ACC112 (cell line): ENCODE results near the gene HNRNPAB.

ENCODE experiments used
- H2AFZ ChIP-seq: fragments of 200-600 bp; sonication (generic); one replicate; pipeline ENCODE4 v1.6.0; 2017; ENCODE audit warnings: antibody characterized with exemption, low read length; ENCODE audit not compliant: unreplicated experiment
- H3K27ac ChIP-seq: fragments of 200-600 bp; sonication (generic); 2 replicates; pipeline ENCODE4 v1.5.1; 2014; ENCODE audit warnings: low read depth, mild to moderate bottlenecking, antibody characterized with exemption, low read length, moderate library complexity
- H3K27me3 ChIP-seq: fragments of 200-600 bp; sonication (generic); 2 replicates; pipeline ENCODE4 v1.6.1; 2014; ENCODE audit warnings: mild to moderate bottlenecking, antibody characterized with exemption, low read length, moderate library complexity, mixed read lengths; ENCODE audit not compliant: insufficient read depth
- H3K36me3 ChIP-seq: fragments of 200-600 bp; sonication (generic); 2 replicates; pipeline ENCODE4 v1.6.1; 2016; ENCODE audit warnings: mild to moderate bottlenecking, antibody characterized with exemption, low read length, moderate library complexity, mixed read lengths; ENCODE audit not compliant: insufficient read depth
- H3K4me1 ChIP-seq: fragments of 200-600 bp; sonication (generic); one replicate; pipeline ENCODE4 v1.6.1; 2016; ENCODE audit warnings: low read length, mixed read lengths; ENCODE audit not compliant: insufficient read depth, unreplicated experiment, control insufficient read depth
- H3K4me3 ChIP-seq: fragments of 200-600 bp; sonication (generic); 2 replicates; pipeline ENCODE4 v1.5.1; 2014; ENCODE audit warnings: mild to moderate bottlenecking, low read depth, low read length
- H3K79me2 ChIP-seq: fragments of 200-600 bp; sonication (generic); one replicate; pipeline ENCODE4 v1.6.0; 2016; ENCODE audit warnings: low read length; ENCODE audit not compliant: control insufficient read depth, unreplicated experiment, insufficient read depth

The HNRNPAB gene

GRCh38 chr5:178230879-178231538 is 26.7 kb downstream of the HNRNPAB start:
- H3K27ac ChIP-seq = no peak overlapping the region

GRCh38 chr5:178231539-178232123 is 27.3 kb downstream of the HNRNPAB start:
- peak overlapping the region; percentile 63 for H2AFZ ChIP-seq
- peaks cover 36% of the 10 kb centered on the region for H3K79me2 ChIP-seq
- H3K36me3 ChIP-seq = peaks cover 13% of the 10 kb centered on the region

More at GRCh38 chr5:178230879-178231538, 26.7 kb downstream of the HNRNPAB start:
- Histone ChIP-seq H3K27me3 (no peaks in the 10 kb centered on the region), H3K36me3 (peaks cover 13% of the 10 kb centered on the region), H2AFZ (no peak overlapping the region), H3K4me1 (peaks cover 35% of the 10 kb centered on the region), H3K4me3 (peak overlapping the region; percentile 97), H3K79me2 (peaks cover 36% of the 10 kb centered on the region)

GRCh38 chr5:178232124-178232919 is 28.0 kb downstream of the HNRNPAB start, which contains the start of gene PHYKPL:
Gene PHYKPL (minus strand): TSS chr5:178232802. CDS start chr5:178232550, 252 bp downstream.
- Histone ChIP-seq H3K27ac (peak within 1 kb of the TSS; percentile 73), H3K4me3 (peak within 1 kb of the TSS; percentile 97), H3K36me3 (peaks cover 13% of the 10 kb centered on the region), H3K4me1 (peaks cover 35% of the 10 kb centered on the region), H3K27me3 (no peaks in the 10 kb centered on the region), H2AFZ (peak within 1 kb of the TSS; percentile 91), H3K79me2 (peaks cover 36% of the 10 kb centered on the region)

More at GRCh38 chr5:178231539-178232123, 27.3 kb downstream of the HNRNPAB start:
- peaks cover 35% of the 10 kb centered on the region for H3K4me1 ChIP-seq
- no peaks in the 10 kb centered on the region for H3K27me3 ChIP-seq
- peak overlapping the region; percentile 97 for H3K4me3 ChIP-seq
- H3K27ac ChIP-seq = peak overlapping the region; percentile 73

- H3K79me2 ChIP-seq = peaks cover 36% of the 10 kb centered on the region
- H2AFZ ChIP-seq = peak overlapping the region; percentile 91
Measured at GRCh38 chr5:178232920-178233429, 28.6 kb downstream of the HNRNPAB start.

GRCh38 chr5:178234121-178234749 is 29.9 kb downstream of the HNRNPAB start:
- no peaks in the 10 kb centered on the region for H3K36me3 ChIP-seq
- peaks cover 28% of the 10 kb centered on the region for H3K79me2 ChIP-seq
- peaks cover 23% of the 10 kb centered on the region for H3K4me1 ChIP-seq
- no peak overlapping the region for H3K27ac ChIP-seq
- H2AFZ ChIP-seq = no peak overlapping the region
- no peak overlapping the region for H3K4me3 ChIP-seq
- H3K27me3 ChIP-seq = no peaks in the 10 kb centered on the region

More at GRCh38 chr5:178232920-178233429, 28.6 kb downstream of the HNRNPAB start:
- peak overlapping the region; percentile 97 for H3K4me3 ChIP-seq
- peaks cover 8% of the 10 kb centered on the region for H3K36me3 ChIP-seq
- peak overlapping the region; percentile 73 for H3K27ac ChIP-seq
- H3K27me3 ChIP-seq = no peaks in the 10 kb centered on the region
- H3K4me1 ChIP-seq = peaks cover 28% of the 10 kb centered on the region

- no peaks in the 10 kb centered on the region for H3K36me3 ChIP-seq
- H3K4me1 ChIP-seq = peaks cover 19% of the 10 kb centered on the region
- no peak overlapping the region for H2AFZ ChIP-seq
- H3K27ac ChIP-seq = no peak overlapping the region
- peaks cover 21% of the 10 kb centered on the region for H3K79me2 ChIP-seq
- no peak overlapping the region for H3K4me3 ChIP-seq
- H3K27me3 ChIP-seq = no peaks in the 10 kb centered on the region
Measured at GRCh38 chr5:178234750-178235587, 30.6 kb downstream of the HNRNPAB start.

GRCh38 chr5:178235588-178235974 is 31.2 kb downstream of the HNRNPAB start:
- H3K4me3 ChIP-seq = no peak overlapping the region
- peaks cover 14% of the 10 kb centered on the region for H3K4me1 ChIP-seq
- H2AFZ ChIP-seq = no peak overlapping the region
- H3K79me2 ChIP-seq = peaks cover 15% of the 10 kb centered on the region
- no peaks in the 10 kb centered on the region for H3K36me3 ChIP-seq
- no peak overlapping the region for H3K27ac ChIP-seq
- no peaks in the 10 kb centered on the region for H3K27me3 ChIP-seq

GRCh38 chr5:178236126-178236525 is 31.8 kb downstream of the HNRNPAB start:
- H3K27me3 ChIP-seq = no peaks in the 10 kb centered on the region
- peaks cover 8% of the 10 kb centered on the region for H3K4me1 ChIP-seq
- H2AFZ ChIP-seq = no peak overlapping the region
- no peak overlapping the region for H3K27ac ChIP-seq
- H3K4me3 ChIP-seq = no peak overlapping the region
- H3K79me2 ChIP-seq = peaks cover 9% of the 10 kb centered on the region
- no peaks in the 10 kb centered on the region for H3K36me3 ChIP-seq

GRCh38 chr5:178236679-178237078 is 32.3 kb downstream of the HNRNPAB start:
- H3K4me1 ChIP-seq = peaks cover 4% of the 10 kb centered on the region
- no peak overlapping the region for H2AFZ ChIP-seq
- no peaks in the 10 kb centered on the region for H3K27me3 ChIP-seq
- H3K36me3 ChIP-seq = no peaks in the 10 kb centered on the region
- H3K4me3 ChIP-seq = no peak overlapping the region
- peaks cover 4% of the 10 kb centered on the region for H3K79me2 ChIP-seq
- H3K27ac ChIP-seq = no peak overlapping the region
